HepG2 (cell line): Measurements from ENCODE around the gene SLC22A31. TPM values are rescaled to one million over a fixed set of nuclear protein-coding genes. Genes with fewer than 3 reads are reported as not detected.
A peak's percentile ranks its signal among the peaks of the same experiment; 100 is the strongest.

Experiments used
- HNRNPK ChIP-seq: fragments of 200-400 bp; formaldehyde crosslinking; IDR thresholded peaks from 2 replicates; pipeline ENCODE4 v1.6.1; 2018; ENCODE audit warnings: low read length, low read depth, moderate library complexity, mild to moderate bottlenecking; ENCODE audit not compliant: poor library complexity, severe bottlenecking
- HNRNPL ChIP-seq: fragments of 200-400 bp; formaldehyde crosslinking; IDR thresholded peaks from 2 replicates; pipeline ENCODE4 v1.6.1; 2017; ENCODE audit warnings: mild to moderate bottlenecking, low read depth, low read length
- MAFK ChIP-seq, 2 experiments: IDR thresholded peaks in 1 of 2; conservative IDR thresholded peaks in 1 of 2; 2 replicates each; pipeline ENCODE4 v1.6.1; 2011; ENCODE audit warnings: improper control_type of control experiment in 2 of 2, low read length in 2 of 2
- MLXIP ChIP-seq: sonication (generic); formaldehyde crosslinking; IDR thresholded peaks from 2 replicates; pipeline ENCODE4 v1.9.0; 2021; ENCODE audit warnings: missing genetic modification reagents, borderline replicate concordance
- REXO4 ChIP-seq: sonication (generic); formaldehyde crosslinking; IDR thresholded peaks from 2 replicates; pipeline ENCODE4 v1.8.0; 2022; ENCODE audit warnings: missing genetic modification reagents, mild to moderate bottlenecking, borderline replicate concordance
- SAFB2 ChIP-seq: sonication (generic); formaldehyde crosslinking; IDR thresholded peaks from 2 replicates; pipeline ENCODE4 v1.5.1; 2020; ENCODE audit warnings: missing genetic modification reagents, low read depth, mild to moderate bottlenecking, borderline replicate concordance
- ZFY ChIP-seq: sonication (generic); formaldehyde crosslinking; IDR thresholded peaks from 2 replicates; pipeline ENCODE4 v1.4.0; 2020; ENCODE audit warnings: missing genetic modification reagents
- ZNF280B ChIP-seq: sonication (generic); formaldehyde crosslinking; IDR thresholded peaks from 2 replicates; pipeline ENCODE4 v1.5.0; 2020; ENCODE audit warnings: missing genetic modification reagents, mild to moderate bottlenecking, borderline replicate concordance
- ZNF317 ChIP-seq: sonication (generic); formaldehyde crosslinking; IDR thresholded peaks from 2 replicates; pipeline ENCODE4 v1.5.0; 2020; ENCODE audit warnings: mild to moderate bottlenecking, missing genetic modification reagents
- ZNF883 ChIP-seq: sonication (generic); formaldehyde crosslinking; IDR thresholded peaks from 2 replicates; pipeline ENCODE4 v1.5.1; 2020; ENCODE audit warnings: mild to moderate bottlenecking, missing genetic modification reagents; ENCODE audit errors: not compliant biosample characterization
- polyA plus RNA-seq, 8 experiments: library from polyadenylated mRNA; depleted of rRNA in 3 of 8; stranded (reverse) in 7 of 8; unstranded in 1 of 8; fragments of >200 nt; fragmentation: Illumina TruSeq in 4 of 8; extraction: Trizol in 4 of 8; gene quantifications; 2 replicates each; pipeline versions ENCODE4 v1.2.1 to v1.2.3, GENCODE V29; 2011 to 2016; ENCODE audit warnings: low read depth in 4 of 8, missing spikeins in 1 of 8, mixed read lengths in 1 of 8; ENCODE audit not compliant: insufficient read depth in 1 of 8
- total RNA-seq, 5 experiments: library from RNA; depleted of rRNA; stranded (reverse); fragments of >200 nt; fragmentation: Illumina TruSeq; extraction: Trizol; gene quantifications; 2 replicates each; pipeline ENCODE4 v1.2.3, GENCODE V29; 2016; ENCODE audit warnings: low read depth in 1 of 5
- TF ChIP-seq, protein P1 (sequence below): sonication (generic); formaldehyde crosslinking; IDR thresholded peaks from 2 replicates; pipeline ENCODE4 v1.4.0; 2020; ENCODE audit warnings: missing genetic modification reagents
- TF ChIP-seq, protein P2 (sequence below): sonication (generic); formaldehyde crosslinking; IDR thresholded peaks from 2 replicates; pipeline ENCODE4 v1.5.1; 2020; ENCODE audit warnings: mild to moderate bottlenecking, missing genetic modification reagents, moderate library complexity

SLC22A31 gene
- total and polyA plus RNA-seq, 2 of the 13 experiments (the other 11 are each of a cell fraction or from before 2014, with no cell fraction given), result 67.3 to 83.3 TPM

- TF ChIP-seq, protein P1, sequence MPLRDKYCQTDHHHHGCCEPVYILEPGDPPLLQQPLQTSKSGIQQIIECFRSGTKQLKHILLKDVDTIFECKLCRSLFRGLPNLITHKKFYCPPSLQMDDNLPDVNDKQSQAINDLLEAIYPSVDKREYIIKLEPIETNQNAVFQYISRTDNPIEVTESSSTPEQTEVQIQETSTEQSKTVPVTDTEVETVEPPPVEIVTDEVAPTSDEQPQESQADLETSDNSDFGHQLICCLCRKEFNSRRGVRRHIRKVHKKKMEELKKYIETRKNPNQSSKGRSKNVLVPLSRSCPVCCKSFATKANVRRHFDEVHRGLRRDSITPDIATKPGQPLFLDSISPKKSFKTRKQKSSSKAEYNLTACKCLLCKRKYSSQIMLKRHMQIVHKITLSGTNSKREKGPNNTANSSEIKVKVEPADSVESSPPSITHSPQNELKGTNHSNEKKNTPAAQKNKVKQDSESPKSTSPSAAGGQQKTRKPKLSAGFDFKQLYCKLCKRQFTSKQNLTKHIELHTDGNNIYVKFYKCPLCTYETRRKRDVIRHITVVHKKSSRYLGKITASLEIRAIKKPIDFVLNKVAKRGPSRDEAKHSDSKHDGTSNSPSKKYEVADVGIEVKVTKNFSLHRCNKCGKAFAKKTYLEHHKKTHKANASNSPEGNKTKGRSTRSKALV, result peak; percentile 57; the same call in 1 of the 2 replicates
- TF ChIP-seq SAFB2 (CRISPR knock-in tag) (no peak), HNRNPL (peak; percentile 69; the same call in 1 of the 2 replicates), ZNF317 (CRISPR knock-in tag) (no peak), HNRNPK (no peak), ZNF280B (no peak), ZFY (CRISPR knock-in tag) (peak; percentile 39; the same call in 1 of the 2 replicates), MLXIP (no peak), REXO4 (0 out of 2 replicates have a peak, but pooled peaks have one; percentile 31), ZNF883 (CRISPR knock-in tag) (peak; percentile 2), MAFK (conservative IDR thresholded peaks at IDR 0.05 in 1 of 2, IDR thresholded peaks at IDR 0.05 in 1 of 2; ENCODE audit: low read length in 2 of 2) (no peak)
- TF ChIP-seq, protein P2, sequence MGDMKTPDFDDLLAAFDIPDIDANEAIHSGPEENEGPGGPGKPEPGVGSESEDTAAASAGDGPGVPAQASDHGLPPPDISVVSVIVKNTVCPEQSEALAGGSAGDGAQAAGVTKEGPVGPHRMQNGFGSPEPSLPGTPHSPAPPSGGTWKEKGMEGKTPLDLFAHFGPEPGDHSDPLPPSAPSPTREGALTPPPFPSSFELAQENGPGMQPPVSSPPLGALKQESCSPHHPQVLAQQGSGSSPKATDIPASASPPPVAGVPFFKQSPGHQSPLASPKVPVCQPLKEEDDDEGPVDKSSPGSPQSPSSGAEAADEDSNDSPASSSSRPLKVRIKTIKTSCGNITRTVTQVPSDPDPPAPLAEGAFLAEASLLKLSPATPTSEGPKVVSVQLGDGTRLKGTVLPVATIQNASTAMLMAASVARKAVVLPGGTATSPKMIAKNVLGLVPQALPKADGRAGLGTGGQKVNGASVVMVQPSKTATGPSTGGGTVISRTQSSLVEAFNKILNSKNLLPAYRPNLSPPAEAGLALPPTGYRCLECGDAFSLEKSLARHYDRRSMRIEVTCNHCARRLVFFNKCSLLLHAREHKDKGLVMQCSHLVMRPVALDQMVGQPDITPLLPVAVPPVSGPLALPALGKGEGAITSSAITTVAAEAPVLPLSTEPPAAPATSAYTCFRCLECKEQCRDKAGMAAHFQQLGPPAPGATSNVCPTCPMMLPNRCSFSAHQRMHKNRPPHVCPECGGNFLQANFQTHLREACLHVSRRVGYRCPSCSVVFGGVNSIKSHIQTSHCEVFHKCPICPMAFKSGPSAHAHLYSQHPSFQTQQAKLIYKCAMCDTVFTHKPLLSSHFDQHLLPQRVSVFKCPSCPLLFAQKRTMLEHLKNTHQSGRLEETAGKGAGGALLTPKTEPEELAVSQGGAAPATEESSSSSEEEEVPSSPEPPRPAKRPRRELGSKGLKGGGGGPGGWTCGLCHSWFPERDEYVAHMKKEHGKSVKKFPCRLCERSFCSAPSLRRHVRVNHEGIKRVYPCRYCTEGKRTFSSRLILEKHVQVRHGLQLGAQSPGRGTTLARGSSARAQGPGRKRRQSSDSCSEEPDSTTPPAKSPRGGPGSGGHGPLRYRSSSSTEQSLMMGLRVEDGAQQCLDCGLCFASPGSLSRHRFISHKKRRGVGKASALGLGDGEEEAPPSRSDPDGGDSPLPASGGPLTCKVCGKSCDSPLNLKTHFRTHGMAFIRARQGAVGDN (CRISPR knock-in tag), result peak; percentile 81
Observed at GRCh38 chr16:89190150-89190958, 10.0 kb downstream of the SLC22A31 start (continued).
